Activated T-cell treated with anti-CD3 and anti-CD28 coated beads for 48 hours (primary cell): ENCODE data around the gene EHMT1.
"Not testable (repeated sequence)": the region's sequence is repeated elsewhere in the genome, so short reads cannot be mapped to it uniquely, and the experiment has no call there.

Source experiments
- DNase-seq: peaks from one replicate; pipeline ENCODE4 v3.0.0-alpha.2; 2020; ENCODE audit warnings: low read depth

Gene EHMT1

GRCh38 chr9:137694962-137695875 lies 76.4 kb downstream of the EHMT1 start:
- no peak for DNase-seq

GRCh38 chr9:137696136-137696925 lies 77.5 kb downstream of the EHMT1 start:
- no peak for DNase-seq

- no peak for DNase-seq
Observed at GRCh38 chr9:137697193-137697592, 78.4 kb downstream of the EHMT1 start.

GRCh38 chr9:137697832-137698231 lies 79.0 kb downstream of the EHMT1 start:
- no peak for DNase-seq

GRCh38 chr9:137700911-137701310 lies 82.1 kb downstream of the EHMT1 start:
- DNase-seq: no peak

- DNase-seq: no peak
Observed at GRCh38 chr9:137702615-137703379, 84.0 kb downstream of the EHMT1 start.

- no peak for DNase-seq
Observed at GRCh38 chr9:137703842-137704508, 85.2 kb downstream of the EHMT1 start.

GRCh38 chr9:137705443-137705863 lies 86.6 kb downstream of the EHMT1 start:
- DNase-seq: peak; percentile 30

- DNase-seq: no peak
Observed at GRCh38 chr9:137705906-137706305, 87.1 kb downstream of the EHMT1 start.

- no peak for DNase-seq
Observed at GRCh38 chr9:137707361-137707760, 88.6 kb downstream of the EHMT1 start.

- no peak for DNase-seq
Observed at GRCh38 chr9:137708590-137709284, 89.9 kb downstream of the EHMT1 start.

- no peak for DNase-seq
Observed at GRCh38 chr9:137709411-137710101, 90.8 kb downstream of the EHMT1 start.

GRCh38 chr9:137710704-137711103 lies 91.9 kb downstream of the EHMT1 start:
- no peak for DNase-seq

- no peak for DNase-seq
Observed at GRCh38 chr9:137711678-137712105, 92.9 kb downstream of the EHMT1 start.

- no peak for DNase-seq
Observed at GRCh38 chr9:137715321-137715720, 96.5 kb downstream of the EHMT1 start.

GRCh38 chr9:137715866-137716693 lies 97.3 kb downstream of the EHMT1 start:
- not testable (repeated sequence) for DNase-seq

- DNase-seq: no peak
Observed at GRCh38 chr9:137716694-137717287, 98.0 kb downstream of the EHMT1 start.

- DNase-seq: no peak
Observed at GRCh38 chr9:137717776-137718327, 99.0 kb downstream of the EHMT1 start.

GRCh38 chr9:137719194-137719593 lies 100.4 kb downstream of the EHMT1 start:
- DNase-seq: no peak
